Fibroblast of lung (primary cell): ENCODE data around the gene CCDC18. TPM values are rescaled to one million over a fixed set of nuclear protein-coding genes. Genes with fewer than 3 reads are reported as not detected.

ENCODE experiments used
- DNase-seq, 2 donors: peaks; one replicate each; pipeline versions ENCODE4 v3.0.0 to v3.0.0-alpha.2; 2010; ENCODE audit warnings: low read depth in 2 of 2
- H2AFZ ChIP-seq: 2 replicates; pipeline ENCODE4 v1.5.1; 2012; ENCODE audit warnings: low read length, control low read depth, inconsistent platforms
- H3K27ac ChIP-seq: 2 replicates; pipeline ENCODE4 v1.5.1; 2011; ENCODE audit warnings: low read length, control low read depth; ENCODE audit not compliant: insufficient read depth
- H3K27me3 ChIP-seq: 2 replicates; pipeline ENCODE4 v1.5.1; 2011; ENCODE audit warnings: mild to moderate bottlenecking, low read length; ENCODE audit not compliant: control insufficient read depth, insufficient read depth
- H3K36me3 ChIP-seq: 2 replicates; pipeline ENCODE4 v1.5.1; 2011; ENCODE audit warnings: low read length; ENCODE audit not compliant: control insufficient read depth, insufficient read depth
- H3K4me1 ChIP-seq: 2 replicates; pipeline ENCODE4 v1.5.1; 2011; ENCODE audit warnings: low read length; ENCODE audit not compliant: control insufficient read depth, insufficient read depth; ENCODE audit errors: extremely low read depth
- H3K4me2 ChIP-seq: 2 replicates; pipeline ENCODE4 v1.5.1; 2011; ENCODE audit warnings: low read length, control low read depth; ENCODE audit not compliant: insufficient read depth; ENCODE audit errors: extremely low read depth
- H3K4me3 ChIP-seq, 4 experiments: fragments of 200-600 bp in 1 of 4; sonication (generic) in 1 of 4; replicated peaks in 1 of 4; 2 replicates each; pipeline ENCODE4 v1.5.1; 2011 to 2016; ENCODE audit warnings: low read length in 4 of 4, low read depth in 3 of 4, mild to moderate bottlenecking in 3 of 4, control low read depth in 2 of 4, inconsistent platforms in 1 of 4, mixed read lengths in 1 of 4; ENCODE audit not compliant: insufficient read depth in 1 of 4; ENCODE audit errors: control extremely low read depth in 1 of 4
- H3K79me2 ChIP-seq: 2 replicates; pipeline ENCODE4 v1.5.1; 2012; ENCODE audit warnings: mild to moderate bottlenecking, low read length, inconsistent platforms; ENCODE audit not compliant: control insufficient read depth, insufficient read depth
- H3K9ac ChIP-seq: 2 replicates; pipeline ENCODE4 v1.5.1; 2011; ENCODE audit warnings: mild to moderate bottlenecking, low read length, control low read depth; ENCODE audit not compliant: insufficient read depth
- H3K9me3 ChIP-seq: 2 replicates; pipeline ENCODE4 v1.5.1; 2012; ENCODE audit warnings: low read depth, low read length; ENCODE audit not compliant: control insufficient read depth, insufficient read depth
- H4K20me1 ChIP-seq: 2 replicates; pipeline ENCODE4 v1.5.1; 2011; ENCODE audit warnings: low read length; ENCODE audit not compliant: control insufficient read depth, insufficient read depth; ENCODE audit errors: extremely low read depth
- CTCF ChIP-seq, 2 donors: IDR thresholded peaks in 1 of 2; conservative IDR thresholded peaks in 1 of 2; 1 replicate in 1 of 2; 2 replicates in 1 of 2; pipeline ENCODE4 v1.5.1; 2011 to 2012; ENCODE audit warnings: low read length in 2 of 2, control low read depth in 1 of 2, inconsistent platforms in 1 of 2, low read depth in 1 of 2, mild to moderate bottlenecking in 1 of 2
- EZH2 ChIP-seq: IDR thresholded peaks from 2 replicates; pipeline ENCODE4 v1.5.1; 2012; ENCODE audit warnings: low read length, control low read depth, mild to moderate bottlenecking; ENCODE audit errors: missing control alignments
- polyA plus RNA-seq, 2 donors: library from polyadenylated mRNA; depleted of rRNA in 1 of 2; stranded (reverse) in 1 of 2; unstranded in 1 of 2; fragments of >200 nt; gene quantifications; 2 replicates each; pipeline ENCODE4 v1.2.1, GENCODE V29; 2011 to 2012; ENCODE audit warnings: missing spikeins in 1 of 2
- total RNA-seq: library from RNA; depleted of rRNA; stranded (reverse); fragments of >200 nt; gene quantifications from 2 replicates; pipeline ENCODE4 v1.2.1, GENCODE V29; 2014

Gene CCDC18
- total and polyA plus RNA-seq, 2 donors (not counting 1 experiment from before 2014, with no cell fraction given), result 3.1 to 15.4 TPM

- H3K9me3 ChIP-seq, result no peaks in the 10 kb centered on the region
- no peaks in the 10 kb centered on the region for H3K4me1 ChIP-seq
- no peaks in the 10 kb centered on the region for H3K36me3 ChIP-seq
- DNase-seq, result no peak
- H3K4me3 ChIP-seq, result no peak overlapping the region
- TF ChIP-seq CTCF (conservative IDR thresholded peaks at IDR 0.05 in 1 of 2, IDR thresholded peaks at IDR 0.05 in 1 of 2; ENCODE audit: low read depth in 1 of 2, low read length in 2 of 2) (no peak), EZH2 (no peak)
- H3K4me2 ChIP-seq, result no peak overlapping the region
- H4K20me1 ChIP-seq, result no peaks in the 10 kb centered on the region
- H3K9ac ChIP-seq, result no peak overlapping the region
- no peaks in the 10 kb centered on the region for H3K79me2 ChIP-seq
- H2AFZ ChIP-seq, result no peak overlapping the region
- H3K27ac ChIP-seq, result no peak overlapping the region
- H3K27me3 ChIP-seq, result no peaks in the 10 kb centered on the region
Observed at GRCh38 chr1:93313026-93313425, 132.5 kb downstream of the CCDC18 start.

GRCh38 chr1:93317207-93317606 is 136.7 kb downstream of the CCDC18 start:
- no peak for DNase-seq
- H3K4me2 ChIP-seq, result no peak overlapping the region
- H3K27ac ChIP-seq, result no peak overlapping the region
- no peaks in the 10 kb centered on the region for H3K79me2 ChIP-seq
- H4K20me1 ChIP-seq, result no peaks in the 10 kb centered on the region
- TF ChIP-seq CTCF (conservative IDR thresholded peaks at IDR 0.05 in 1 of 2, IDR thresholded peaks at IDR 0.05 in 1 of 2; ENCODE audit: low read depth in 1 of 2, low read length in 2 of 2), result no peak
- TF ChIP-seq EZH2, result no peak
- no peak overlapping the region for H3K9ac ChIP-seq
- no peaks in the 10 kb centered on the region for H3K4me1 ChIP-seq
- no peak overlapping the region for H2AFZ ChIP-seq
- H3K4me3 ChIP-seq, result no peak overlapping the region
- no peaks in the 10 kb centered on the region for H3K9me3 ChIP-seq
- no peaks in the 10 kb centered on the region for H3K27me3 ChIP-seq
- H3K36me3 ChIP-seq, result no peaks in the 10 kb centered on the region

GRCh38 chr1:93317943-93318342 is 137.4 kb downstream of the CCDC18 start:
- Histone ChIP-seq H3K4me1 (no peaks in the 10 kb centered on the region), H3K9me3 (no peaks in the 10 kb centered on the region), H3K4me2 (no peak overlapping the region), H3K36me3 (no peaks in the 10 kb centered on the region), H3K4me3 (no peak overlapping the region), H2AFZ (no peak overlapping the region), H3K27ac (no peak overlapping the region), H3K79me2 (no peaks in the 10 kb centered on the region), H4K20me1 (no peaks in the 10 kb centered on the region), H3K9ac (no peak overlapping the region), H3K27me3 (no peaks in the 10 kb centered on the region)
- TF ChIP-seq CTCF (conservative IDR thresholded peaks at IDR 0.05 in 1 of 2, IDR thresholded peaks at IDR 0.05 in 1 of 2; ENCODE audit: low read depth in 1 of 2, low read length in 2 of 2), result no peak
- no peak for TF ChIP-seq EZH2
- DNase-seq, result no peak
